PC-3 (cell line): Measurements from ENCODE around the gene BOD1L2.

ENCODE experiments used
- CTCF ChIP-seq: fragments of 300-600 bp; sonication (generic); conservative IDR thresholded peaks from 2 replicates; pipeline ENCODE4 v1.5.1; 2017; ENCODE audit warnings: antibody characterized with exemption, low read depth, mild to moderate bottlenecking, low read length
- EZH2phosphoT487 ChIP-seq: fragments of 300-600 bp; sonication (generic); IDR thresholded peaks from 2 replicates; pipeline ENCODE4 v1.6.1; 2018; ENCODE audit warnings: mild to moderate bottlenecking, antibody characterized with exemption, low read length, borderline replicate concordance

GRCh38 chr18:57185434-57185833, 38.5 kb downstream of the BOD1L2 start:
- TF ChIP-seq CTCF (no peak), EZH2phosphoT487 (no peak)
